GM12878 (cell line): Measurements from ENCODE around the gene HLTF. TPM values are rescaled to one million over a fixed set of nuclear protein-coding genes. Genes with fewer than 3 reads are reported as not detected.

Source experiments
- ATAC-seq: fragments of 200-7000 bp; cut with Tn5 transposase; 3 replicates; pipeline ENCODE4 v1.9.1; 2020; ENCODE audit warnings: mild to moderate bottlenecking, moderate library complexity
- BruUV-seq: library from RNA; stranded (reverse); fragments of 400-500 nt; replicated peaks from 2 replicates; lab custom pipeline; 2021; lab: Mats Ljungman, UMichigan
- CTCF ChIA-PET: fragments of 300-600 bp; sonication (Branson Sonifier 250); formaldehyde crosslinking; extraction: SDS; loops from one replicate; lab custom pipeline; 2021; ENCODE audit warnings: inconsistent platforms; lab: Yijun Ruan, JAX
- POLR2A ChIA-PET: fragments of 350-600 bp; formaldehyde crosslinking; extraction: SDS; loops from one replicate; lab custom pipeline; 2021; ENCODE audit warnings: inconsistent platforms; lab: Charles Lee
- RAD21 ChIA-PET: fragments of 300-600 bp; sonication (Branson Sonifier 250); formaldehyde crosslinking; loops from one replicate; lab custom pipeline; 2023; ENCODE audit warnings: antibody characterized with exemption; ENCODE audit not compliant: unreplicated experiment; lab: Charles Lee
- SMC1A ChIA-PET: fragments of 300-600 bp; sonication (Branson Sonifier 250); formaldehyde crosslinking; loops from one replicate; lab custom pipeline; 2023; ENCODE audit not compliant: unreplicated experiment, uncharacterized antibody; lab: Charles Lee
- DNase-seq: peaks from one replicate; pipeline ENCODE4 v3.0.0-alpha.2; 2011; ENCODE audit warnings: low read depth, low spot score
- FAIRE-seq: peaks from 3 replicates; lab custom pipeline; 2011; peaks lifted over from hg19 to GRCh38; lab: Jason Lieb, UNC
- H2AFZ ChIP-seq: 2 replicates; pipeline ENCODE4 v1.6.0; 2011; ENCODE audit warnings: low read depth, low read length, control low read depth; ENCODE audit not compliant: control insufficient read depth
- H3K27ac ChIP-seq: 2 replicates; pipeline ENCODE4 v1.5.1; 2011; ENCODE audit warnings: control low read depth; ENCODE audit not compliant: control insufficient read depth, insufficient read depth
- H3K27me3 ChIP-seq, 2 experiments: replicated peaks in 1 of 2; 2 replicates each; pipeline versions ENCODE4 v1.6.0 to v1.6.1; 2011; ENCODE audit warnings: low read length in 1 of 2; ENCODE audit not compliant: control insufficient read depth in 2 of 2, insufficient read depth in 2 of 2
- H3K36me3 ChIP-seq, 2 experiments: 2 replicates each; pipeline ENCODE4 v1.5.1; 2011; ENCODE audit warnings: low read length in 1 of 2; ENCODE audit not compliant: control insufficient read depth in 2 of 2, insufficient read depth in 2 of 2
- H3K4me1 ChIP-seq: 2 replicates; pipeline ENCODE4 v1.6.1; 2011; ENCODE audit warnings: mild to moderate bottlenecking, low read length, moderate library complexity, mixed read lengths; ENCODE audit not compliant: control insufficient read depth, insufficient read depth
- H3K4me2 ChIP-seq: 2 replicates; pipeline ENCODE4 v1.6.0; 2011; ENCODE audit warnings: control low read depth; ENCODE audit not compliant: control insufficient read depth, insufficient read depth
- H3K4me3 ChIP-seq: fragments of 200-600 bp; sonication (generic); 2 replicates; pipeline ENCODE4 v1.5.1; 2016
- H3K79me2 ChIP-seq: 2 replicates; pipeline ENCODE4 v1.6.0; 2011; ENCODE audit warnings: low read length; ENCODE audit not compliant: control insufficient read depth, insufficient read depth
- H3K9ac ChIP-seq: 2 replicates; pipeline ENCODE4 v1.8.0; 2011; ENCODE audit warnings: low read length, control low read depth, mixed read lengths; ENCODE audit not compliant: control insufficient read depth, insufficient read depth
- H3K9me3 ChIP-seq: replicated peaks from 3 replicates; pipeline ENCODE4 v1.5.1; 2011; ENCODE audit warnings: mild to moderate bottlenecking, low read length; ENCODE audit not compliant: control insufficient read depth, insufficient read depth
- H4K20me1 ChIP-seq: 2 replicates; pipeline ENCODE4 v1.6.0; 2011; ENCODE audit not compliant: control insufficient read depth, insufficient read depth
- ATF7 ChIP-seq: fragments of 450-650 bp; IDR thresholded peaks from 2 replicates; pipeline ENCODE4 v1.6.1; 2016; ENCODE audit warnings: low read depth, mild to moderate bottlenecking
- EGR1 ChIP-seq, 2 experiments: IDR thresholded peaks; 1 replicate in 1 of 2; 2 replicates in 1 of 2; pipeline ENCODE4 v1.6.1; 2011 to 2012; ENCODE audit warnings: low read depth in 2 of 2, low read length in 2 of 2, borderline replicate concordance in 1 of 2, mild to moderate bottlenecking in 1 of 2, moderate library complexity in 1 of 2
- EP300 ChIP-seq, 2 experiments: fragments of 150-350 bp in 1 of 2; IDR thresholded peaks; 2 replicates each; pipeline ENCODE4 v1.6.1; 2011 to 2012; ENCODE audit warnings: low read depth in 2 of 2, low read length in 2 of 2, borderline replicate concordance in 1 of 2, improper control_type of control experiment in 1 of 2, inconsistent platforms in 1 of 2; ENCODE audit not compliant: control insufficient read depth in 1 of 2
- EZH2 ChIP-seq: IDR thresholded peaks from 2 replicates; pipeline ENCODE4 v1.6.1; 2012; ENCODE audit warnings: low read depth, mild to moderate bottlenecking, control low read depth, inconsistent platforms, low read length, borderline replicate concordance; ENCODE audit not compliant: control insufficient read depth
- GATAD2B ChIP-seq: fragments of 450-650 bp; conservative IDR thresholded peaks from 2 replicates; pipeline ENCODE4 v1.6.1; 2017; ENCODE audit warnings: low read depth, mild to moderate bottlenecking, moderate library complexity
- IKZF1 ChIP-seq: fragments of 450-650 bp; conservative IDR thresholded peaks from 2 replicates; pipeline ENCODE4 v1.6.1; 2017; ENCODE audit warnings: antibody characterized with exemption, mild to moderate bottlenecking
- KDM1A ChIP-seq: fragments of 200-600 bp; sonication (generic); IDR thresholded peaks from 2 replicates; pipeline ENCODE4 v1.6.1; 2016; ENCODE audit warnings: borderline replicate concordance
- KLF5 ChIP-seq: fragments of 450-650 bp; IDR thresholded peaks from 2 replicates; pipeline ENCODE4 v1.6.1; 2014; ENCODE audit warnings: mild to moderate bottlenecking; ENCODE audit not compliant: partially characterized antibody
- PAX5 ChIP-seq: IDR thresholded peaks from 2 replicates; pipeline ENCODE4 v1.6.1; 2011; ENCODE audit warnings: low read depth, low read length, borderline replicate concordance
- SREBF1 ChIP-seq: IDR thresholded peaks from 2 replicates; pipeline ENCODE4 v1.6.1; 2012; ENCODE audit warnings: mild to moderate bottlenecking, low read length
- STAT1 ChIP-seq: fragments of 450-650 bp; conservative IDR thresholded peaks from 2 replicates; pipeline ENCODE4 v1.6.1; 2014; ENCODE audit warnings: antibody characterized with exemption, mild to moderate bottlenecking
- TARDBP ChIP-seq: IDR thresholded peaks from 2 replicates; pipeline ENCODE4 v1.6.1; 2016; ENCODE audit warnings: borderline replicate concordance
- ZNF24 ChIP-seq: fragments of 450-650 bp; IDR thresholded peaks from 2 replicates; pipeline ENCODE4 v1.6.1; 2017; ENCODE audit warnings: antibody characterized with exemption, mild to moderate bottlenecking
- WGBS: methylation state at CpG from one replicate; pipeline ENCODE4 v1.1.6; 2016; ENCODE audit warnings: low lambda C conversion rate; ENCODE audit not compliant: insufficient replicate concordance, insufficient coverage; ENCODE audit errors: missing lambda C conversion rate; 5-methylcytosine and 5-hydroxymethylcytosine counted together
- in situ Hi-C: fragments of 300-500 bp; cut with MboI; formaldehyde crosslinking; loops from 9 replicates; pipeline ENCODE4 v1.14.3; 2018; ENCODE audit warnings: mixed read lengths
- intact Hi-C: fragments of 100-400 bp; cut with micrococcal nuclease; formaldehyde crosslinking; loops from one replicate; pipeline ENCODE4 v1.14.2; 2022; ENCODE audit not compliant: unreplicated experiment
- polyA plus RNA-seq, 11 experiments: library from polyadenylated mRNA; depleted of rRNA in 4 of 11; unstranded in 6 of 11; stranded (reverse) in 5 of 11; fragments of >200 nt; fragmentation: Nextera tagmentation in 4 of 11; fragmentation: Illumina TruSeq in 1 of 11; extraction: Ambion mirVana in 4 of 11; extraction: Trizol in 1 of 11; gene quantifications; 1 replicate in 1 of 11; 2 replicates in 10 of 11; pipeline versions ENCODE4 v1.2.1 to v1.2.3, GENCODE V29; 2011 to 2016; ENCODE audit warnings: inconsistent platforms in 2 of 11, missing spikeins in 2 of 11, low read depth in 1 of 11
- total RNA-seq, 4 experiments: library from RNA; depleted of rRNA in 3 of 4; stranded (reverse); fragments of >200 nt in 3 of 4; fragmentation: Illumina TruSeq in 1 of 4; extraction: Trizol in 1 of 4; gene quantifications; 2 replicates each; pipeline versions ENCODE4 v1.2.1 to v1.2.3, GENCODE V29; 2013 to 2021
- TF ChIP-seq, protein P1 (sequence below): IDR thresholded peaks from 2 replicates; pipeline ENCODE4 v1.6.1; 2011; ENCODE audit warnings: borderline replicate concordance, low read depth, mild to moderate bottlenecking, moderate library complexity, mixed read lengths, low read length; ENCODE audit not compliant: insufficient read depth; ENCODE audit errors: extremely low read length

Gene HLTF
- total and polyA plus RNA-seq, 10 of the 15 experiments (the other 5 are each of a cell fraction or from before 2014, with no cell fraction given): 13.7 to 50.4 (median 31.7) TPM

DNA sequence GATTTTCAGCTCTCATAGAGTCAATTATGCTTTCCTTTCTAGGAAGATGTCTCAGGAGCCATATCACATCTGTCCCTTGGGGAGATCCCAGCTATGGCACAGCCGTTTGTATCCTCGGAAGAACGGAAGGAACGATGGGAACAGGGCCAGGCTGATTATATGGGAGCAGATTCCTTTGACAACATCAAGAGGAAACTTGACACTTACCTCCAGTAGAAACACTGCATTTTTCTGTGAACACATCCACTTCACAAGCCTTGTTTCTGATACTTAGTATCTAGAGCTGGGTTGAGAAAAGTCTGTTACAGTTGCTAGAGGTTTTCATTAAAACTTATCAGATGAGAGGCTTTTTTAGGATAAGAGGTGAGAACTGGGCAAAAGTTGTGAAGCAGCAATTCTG is 59.6 kb downstream of the HLTF start:
- in situ Hi-C loops (no loop called here), intact Hi-C loops (no loop called here)
- ChIA-PET RAD21 (no interaction called here), CTCF (no interaction called here), SMC1A (interaction anchor here (0.6 to 1.3 kb wide), 3 partner anchors 12 to 541 kb away, joined by 3 to 4 read pairs (median 3); no protein-coding TSS in a partner anchor), POLR2A (no interaction called here)
- DNase-seq (no peak), ATAC-seq (no peak), FAIRE-seq (no peak)
- no TSS peak for BruUV-seq
- no peaks in the 10 kb centered on the region for H4K20me1 ChIP-seq
- H3K9me3 ChIP-seq: peaks cover 4% of the 10 kb centered on the region; the same call in 2 of the 3 replicates
- TF ChIP-seq EZH2: no peak
- TF ChIP-seq EGR1 (IDR thresholded peaks at IDR 0.05; ENCODE audit: borderline replicate concordance in 1 of 2, low read depth in 2 of 2, low read length in 2 of 2): no peak
- TF ChIP-seq, protein P1, sequence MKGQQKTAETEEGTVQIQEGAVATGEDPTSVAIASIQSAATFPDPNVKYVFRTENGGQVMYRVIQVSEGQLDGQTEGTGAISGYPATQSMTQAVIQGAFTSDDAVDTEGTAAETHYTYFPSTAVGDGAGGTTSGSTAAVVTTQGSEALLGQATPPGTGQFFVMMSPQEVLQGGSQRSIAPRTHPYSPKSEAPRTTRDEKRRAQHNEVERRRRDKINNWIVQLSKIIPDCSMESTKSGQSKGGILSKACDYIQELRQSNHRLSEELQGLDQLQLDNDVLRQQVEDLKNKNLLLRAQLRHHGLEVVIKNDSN: no peak
- TF ChIP-seq PAX5: no peak
- no peak for TF ChIP-seq KLF5
- TF ChIP-seq ATF7: no peak
- no peak for TF ChIP-seq SREBF1
- no peak for TF ChIP-seq IKZF1
- no peak for TF ChIP-seq EP300 (IDR thresholded peaks at IDR 0.05; ENCODE audit: borderline replicate concordance in 1 of 2, control insufficient read depth in 1 of 2, low read depth in 2 of 2, low read length in 2 of 2)
- TF ChIP-seq KDM1A: no peak
- TF ChIP-seq STAT1: no peak
- TF ChIP-seq GATAD2B: no peak
- TF ChIP-seq ZNF24: no peak
- no peak for TF ChIP-seq TARDBP
- no peak overlapping the region for H3K4me3 ChIP-seq
- H3K4me2 ChIP-seq: no peak overlapping the region
- WGBS: 97% methylated on average over 4 of the region's 4 CpGs
- no peaks in the 10 kb centered on the region for H3K79me2 ChIP-seq
- no peak overlapping the region for H3K9ac ChIP-seq
- H3K36me3 ChIP-seq: peaks cover 2 to 32% of the 10 kb centered on the region in 2 experiments; a peak in 3 of 4 replicates
- H3K27me3 ChIP-seq: no peaks in the 10 kb centered on the region
- H2AFZ ChIP-seq: no peak overlapping the region
- H3K27ac ChIP-seq: no peak overlapping the region
- H3K4me1 ChIP-seq: no peaks in the 10 kb centered on the region
